Mucosa of gallbladder (tissue), 1 donor: ENCODE data around the gene ZNF529. TPM values are rescaled to one million over a fixed set of nuclear protein-coding genes. Genes with fewer than 3 reads are reported as not detected.

Experiments used
- DNase-seq: peaks from one replicate; pipeline ENCODE4 v3.0.0-alpha.2; 2020; ENCODE audit warnings: low spot score
- total RNA-seq: library from RNA; stranded (reverse); gene quantifications from one replicate; pipeline ENCODE4 v1.2.1, GENCODE V29; 2021
- donor health status: DM: no; HTN: no; CAD: no.

ZNF529 gene
- total RNA-seq, 1 donor from 2014 or later = 14.2 TPM

- no peak for DNase-seq
Measured at GRCh38 chr19:36514012-36514612, 59.0 kb downstream of the ZNF529 start.

GRCh38 chr19:36508325-36508724 lies 64.8 kb downstream of the ZNF529 start:
- no peak for DNase-seq

- DNase-seq = no peak
Measured at GRCh38 chr19:36501973-36502372, 71.1 kb downstream of the ZNF529 start.

- no peak for DNase-seq
Measured at GRCh38 chr19:36497001-36497400, 76.1 kb downstream of the ZNF529 start.

Other genes with a start within 250 kb of the ZNF529 start
- gene ZFP14, start 194.1 kb downstream of the ZNF529 start, total RNA-seq = 12.0 TPM
- gene ZFP82, start 154.6 kb downstream of the ZNF529 start, total RNA-seq = 6.9 TPM
- 11.4 TPM for gene ZNF566, start 83.7 kb downstream of the ZNF529 start, total RNA-seq
- gene ZNF260, start 45.0 kb downstream of the ZNF529 start, total RNA-seq = 16.6 TPM
- 8.4 TPM for gene ZNF382, start 32.0 kb upstream of the ZNF529 start, total RNA-seq
- 10.2 TPM for gene ZNF461, start 93.5 kb upstream of the ZNF529 start, total RNA-seq
- gene ZNF567, start 114.3 kb upstream of the ZNF529 start, total RNA-seq = 6.1 TPM
- gene ZNF850, start 199.5 kb upstream of the ZNF529 start, total RNA-seq = 4.1 TPM